SK-N-MC (cell line): ENCODE results near the gene DNAL4.

Source experiments
- DNase-seq: peaks from one replicate; pipeline ENCODE4 v3.0.0-alpha.2; 2011; ENCODE audit warnings: low read depth, low spot score
- H3K27ac ChIP-seq: fragments of 200-600 bp; sonication (generic); 2 replicates; pipeline ENCODE4 v1.5.1; 2016; ENCODE audit warnings: mixed run types
- H3K36me3 ChIP-seq: fragments of 200-600 bp; sonication (generic); 2 replicates; pipeline ENCODE4 v1.6.1; 2017; ENCODE audit warnings: antibody characterized with exemption, low read length, mixed read lengths; ENCODE audit not compliant: insufficient read depth
- H3K4me3 ChIP-seq: fragments of 200-600 bp; sonication (generic); 2 replicates; pipeline ENCODE4 v1.5.1; 2016
- H3K9ac ChIP-seq: fragments of 200-600 bp; sonication (generic); 2 replicates; pipeline ENCODE4 v1.8.0; 2017; ENCODE audit warnings: mixed run types, mixed read lengths; ENCODE audit not compliant: insufficient read length
- H3K9me3 ChIP-seq: fragments of 200-600 bp; sonication (generic); 2 replicates; pipeline ENCODE4 v1.6.1; 2017; ENCODE audit warnings: low read depth, mild to moderate bottlenecking, antibody characterized with exemption, low read length, moderate library complexity, mixed read lengths
- EZH2 ChIP-seq: fragments of 200-600 bp; sonication (generic); IDR thresholded peaks from one replicate; pipeline ENCODE4 v1.6.1; 2017; ENCODE audit warnings: antibody characterized with exemption
- FOXP2 ChIP-seq: optimal IDR thresholded peaks from 2 replicates; pipeline ENCODE3; 2011; ENCODE audit warnings: mild to moderate bottlenecking, moderate library complexity; ENCODE audit not compliant: insufficient read depth; ENCODE audit errors: extremely low read length, control extremely low read depth
- POLR2AphosphoS5 ChIP-seq: IDR thresholded peaks from 2 replicates; pipeline ENCODE4 v1.6.1; 2012; ENCODE audit warnings: mild to moderate bottlenecking, low read depth, low read length, borderline replicate concordance

The DNAL4 gene

GRCh38 chr22:38734421-38735100 is 59.4 kb downstream of the DNAL4 start:
- DNase-seq = no peak
- no peak for TF ChIP-seq FOXP2
- TF ChIP-seq POLR2AphosphoS5 = no peak
- TF ChIP-seq EZH2 = no peak
- Histone ChIP-seq H3K36me3 (peaks cover 67% of the 10 kb centered on the region), H3K27ac (peak overlapping the region; percentile 42; the same call in 1 of the 2 replicates), H3K9ac (no peak overlapping the region), H3K4me3 (no peak overlapping the region), H3K9me3 (no peaks in the 10 kb centered on the region)

GRCh38 chr22:38733724-38734381 is 60.1 kb downstream of the DNAL4 start:
- H3K9ac ChIP-seq = no peak overlapping the region
- H3K36me3 ChIP-seq = peaks cover 67% of the 10 kb centered on the region
- no peak for DNase-seq
- TF ChIP-seq POLR2AphosphoS5 = no peak; the same call in 1 of the 2 replicates
- TF ChIP-seq FOXP2 = no peak
- no peak for TF ChIP-seq EZH2
- H3K9me3 ChIP-seq = no peaks in the 10 kb centered on the region
- H3K4me3 ChIP-seq = no peak overlapping the region
- 0 out of 2 replicates have a peak overlapping the region, but pooled peaks have one; percentile 42 for H3K27ac ChIP-seq

- 0 out of 2 replicates have a peak overlapping the region, but pooled peaks have one; percentile 31 for H3K27ac ChIP-seq
- no peak overlapping the region for H3K9ac ChIP-seq
- no peak for DNase-seq
- H3K9me3 ChIP-seq = no peaks in the 10 kb centered on the region
- no peak overlapping the region for H3K4me3 ChIP-seq
- peaks cover 67% of the 10 kb centered on the region for H3K36me3 ChIP-seq
- TF ChIP-seq EZH2 (no peak), POLR2AphosphoS5 (no peak), FOXP2 (no peak)
Measured at GRCh38 chr22:38733329-38733723, 60.6 kb downstream of the DNAL4 start.

- H3K4me3 ChIP-seq = no peak overlapping the region
- no peaks in the 10 kb centered on the region for H3K9me3 ChIP-seq
- no peak for TF ChIP-seq POLR2AphosphoS5
- no peak for TF ChIP-seq EZH2
- no peak for TF ChIP-seq FOXP2
- peak overlapping the region; percentile 25; the same call in 1 of the 2 replicates for H3K27ac ChIP-seq
- no peak for DNase-seq
- H3K9ac ChIP-seq = no peak overlapping the region
- peaks cover 67% of the 10 kb centered on the region for H3K36me3 ChIP-seq
Measured at GRCh38 chr22:38732251-38732815, 61.6 kb downstream of the DNAL4 start.

- peaks cover 68% of the 10 kb centered on the region for H3K36me3 ChIP-seq
- no peak overlapping the region for H3K27ac ChIP-seq
- DNase-seq = no peak
- TF ChIP-seq FOXP2 (no peak), EZH2 (no peak), POLR2AphosphoS5 (no peak)
- no peak overlapping the region for H3K9ac ChIP-seq
- no peaks in the 10 kb centered on the region for H3K9me3 ChIP-seq
- no peak overlapping the region for H3K4me3 ChIP-seq
Measured at GRCh38 chr22:38731703-38732161, 62.2 kb downstream of the DNAL4 start.

GRCh38 chr22:38730411-38730871 is 63.5 kb downstream of the DNAL4 start:
- H3K9me3 ChIP-seq = no peaks in the 10 kb centered on the region
- no peak overlapping the region for H3K27ac ChIP-seq
- TF ChIP-seq EZH2 (no peak), FOXP2 (no peak), POLR2AphosphoS5 (no peak)
- peaks cover 76% of the 10 kb centered on the region for H3K36me3 ChIP-seq
- DNase-seq = no peak
- H3K4me3 ChIP-seq = no peak overlapping the region
- no peak overlapping the region for H3K9ac ChIP-seq

- Histone ChIP-seq H3K9me3 (no peaks in the 10 kb centered on the region), H3K36me3 (peaks cover 81% of the 10 kb centered on the region), H3K4me3 (no peak overlapping the region), H3K27ac (no peak overlapping the region), H3K9ac (no peak overlapping the region)
- DNase-seq = no peak
- TF ChIP-seq FOXP2 (no peak), POLR2AphosphoS5 (no peak)
Measured at GRCh38 chr22:38729946-38730345, 64.0 kb downstream of the DNAL4 start.
